AG08396 (cell line): Measurements from ENCODE around the gene RFPL4A.

Experiments
- DNase-seq: peaks from one replicate; pipeline ENCODE4 v3.0.0; 2012; ENCODE audit warnings: low spot score, mixed read lengths

The RFPL4A gene

GRCh38 chr19:55809381-55810058 is 50.6 kb downstream of the RFPL4A start:
- DNase-seq = peak; percentile 46

GRCh38 chr19:55811340-55811739 is 52.4 kb downstream of the RFPL4A start:
- DNase-seq = no peak

GRCh38 chr19:55812449-55812848 is 53.6 kb downstream of the RFPL4A start:
- no peak for DNase-seq
